ENCODE data around the gene FBXW2. TPM values are rescaled to one million over a fixed set of nuclear protein-coding genes. Genes with fewer than 3 reads are reported as not detected.
A peak's percentile ranks its signal among the peaks of the same experiment; 100 is the strongest.
"Not testable (repeated sequence)": the region's sequence is repeated elsewhere in the genome, so short reads cannot be mapped to it uniquely, and the experiment has no call there.

Gene FBXW2, protein sequence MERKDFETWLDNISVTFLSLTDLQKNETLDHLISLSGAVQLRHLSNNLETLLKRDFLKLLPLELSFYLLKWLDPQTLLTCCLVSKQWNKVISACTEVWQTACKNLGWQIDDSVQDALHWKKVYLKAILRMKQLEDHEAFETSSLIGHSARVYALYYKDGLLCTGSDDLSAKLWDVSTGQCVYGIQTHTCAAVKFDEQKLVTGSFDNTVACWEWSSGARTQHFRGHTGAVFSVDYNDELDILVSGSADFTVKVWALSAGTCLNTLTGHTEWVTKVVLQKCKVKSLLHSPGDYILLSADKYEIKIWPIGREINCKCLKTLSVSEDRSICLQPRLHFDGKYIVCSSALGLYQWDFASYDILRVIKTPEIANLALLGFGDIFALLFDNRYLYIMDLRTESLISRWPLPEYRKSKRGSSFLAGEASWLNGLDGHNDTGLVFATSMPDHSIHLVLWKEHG
- total RNA-seq (2014; rRNA removed; shearing (Covaris generic)) = 11.5 and 23.1 TPM in 2 replicates

DNA sequence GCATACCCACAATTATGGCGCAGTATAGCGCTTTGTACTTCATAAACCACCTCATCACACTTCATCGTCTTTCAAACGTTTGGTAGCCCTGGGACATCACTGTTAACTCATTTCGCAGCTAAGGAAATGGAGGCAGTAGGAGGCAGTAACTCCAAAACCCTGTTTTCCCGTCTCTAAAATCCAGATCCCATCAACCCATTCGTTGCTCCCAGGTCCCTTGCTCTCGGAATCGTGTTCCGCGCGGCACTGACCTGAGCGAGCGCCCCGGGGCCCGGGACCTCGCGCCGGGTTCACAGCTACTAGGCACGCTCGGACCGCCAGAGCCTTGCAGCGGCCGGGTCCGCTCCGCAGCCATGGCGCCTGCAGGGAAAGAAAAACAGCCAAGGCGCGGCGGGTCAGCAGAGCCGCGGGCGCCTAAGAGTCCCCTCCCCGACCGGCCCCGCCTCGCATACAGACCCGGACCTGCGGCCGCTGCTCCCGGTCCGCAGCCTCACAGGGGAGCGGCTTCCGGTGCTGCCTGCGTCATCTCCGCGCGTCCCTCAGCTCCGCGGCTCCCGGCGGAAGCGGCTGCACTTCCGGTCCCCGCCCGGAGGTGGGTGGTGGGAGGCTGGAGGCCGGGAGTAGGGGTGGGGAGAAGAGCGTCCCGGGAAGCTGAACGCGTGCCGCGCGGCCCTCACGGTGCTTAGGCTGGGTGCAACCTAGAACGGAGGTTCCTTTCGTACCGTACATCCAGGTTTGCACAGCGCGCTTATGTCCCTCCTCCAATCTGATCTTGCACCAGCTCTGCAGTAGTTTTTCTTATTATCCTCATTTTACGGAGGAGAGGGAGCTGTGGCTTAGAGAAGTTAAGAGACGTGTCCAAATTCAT is at the start of gene FBXW2:
TSS of gene FBXW2 (minus strand) at position 519 of the 868 bp plus-strand sequence. CDS start 5,158 bp downstream, outside the sequence.
- DNase-seq (ENCODE audit: low read depth) = peak; percentile 87

DNA sequence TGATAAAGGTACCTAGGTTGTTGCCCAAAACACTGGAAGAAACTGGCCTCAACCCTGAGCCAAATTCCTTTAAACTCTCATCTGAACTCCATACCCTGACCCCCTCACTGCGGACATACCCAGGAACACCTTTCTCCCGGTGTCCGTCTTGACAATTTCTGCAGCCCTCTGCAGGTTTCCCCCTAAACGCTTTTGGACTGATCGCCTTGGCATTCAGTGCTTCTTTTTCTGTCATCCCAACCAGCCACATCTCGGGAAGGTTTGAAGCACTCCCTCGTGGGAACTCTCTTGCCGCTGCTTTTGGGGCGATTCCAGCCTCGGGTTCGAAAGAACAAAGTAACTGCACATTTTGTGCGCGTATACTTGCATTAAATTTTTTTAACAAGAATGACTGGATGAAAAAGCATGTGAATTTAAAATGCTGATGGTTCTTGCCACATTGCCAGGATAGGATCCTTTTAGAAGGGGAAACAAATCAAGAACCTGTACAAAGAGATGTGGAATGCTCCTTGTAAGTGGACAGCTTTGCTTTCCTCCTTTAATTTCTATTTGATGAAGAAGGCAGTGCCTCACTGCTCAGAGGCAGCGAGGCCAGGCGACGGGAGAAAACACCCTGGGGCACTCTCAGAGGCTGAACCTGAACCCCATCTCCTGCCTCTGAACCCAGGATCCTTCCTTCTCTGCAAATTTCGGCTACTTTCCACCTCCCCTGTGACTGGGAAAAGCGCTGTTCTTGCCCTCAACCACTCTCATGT is 48.9 kb upstream of the FBXW2 start:
- DNase-seq (ENCODE audit: low read depth) = peak; percentile 24

DNA sequence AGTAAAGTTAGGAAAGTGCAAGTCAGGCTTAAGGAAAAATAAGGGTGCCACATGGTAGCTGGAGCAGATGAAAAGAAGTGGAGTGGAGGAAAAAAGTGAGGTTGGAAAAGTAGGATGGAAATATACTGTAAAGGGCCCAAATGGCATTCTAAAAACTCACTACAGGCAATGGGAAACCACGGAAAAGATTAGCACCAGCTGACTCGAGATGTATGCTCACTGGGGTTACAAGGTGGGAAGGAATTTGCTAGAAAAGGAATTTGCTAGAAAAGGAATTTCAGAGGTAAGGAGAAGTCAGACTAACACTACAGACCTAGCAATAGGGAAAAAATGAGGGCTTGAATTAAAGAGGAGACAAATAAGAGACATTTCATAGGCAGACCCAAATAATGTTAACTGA is 45.9 kb upstream of the FBXW2 start:
- no peak for DNase-seq (ENCODE audit: low read depth)

DNA sequence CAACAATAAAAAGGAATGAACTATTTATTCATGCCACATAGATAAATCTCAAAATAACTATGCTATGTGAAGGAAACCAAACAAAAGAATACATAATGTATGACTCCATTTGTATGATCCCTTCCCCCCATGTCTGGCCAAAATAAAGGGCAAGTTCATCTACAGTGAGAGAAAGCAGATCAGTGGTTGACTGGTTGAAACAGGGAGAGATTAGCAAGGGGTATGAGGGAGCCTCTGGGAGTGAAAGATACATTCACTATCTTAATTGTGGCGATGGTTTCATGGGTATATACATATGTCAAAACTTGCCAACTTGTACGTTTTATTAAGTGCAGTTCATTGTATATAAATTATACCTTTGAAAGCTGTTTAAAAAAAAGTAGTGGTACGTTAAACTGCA is 44.7 kb upstream of the FBXW2 start:
- no peak for DNase-seq (ENCODE audit: low read depth)

DNA sequence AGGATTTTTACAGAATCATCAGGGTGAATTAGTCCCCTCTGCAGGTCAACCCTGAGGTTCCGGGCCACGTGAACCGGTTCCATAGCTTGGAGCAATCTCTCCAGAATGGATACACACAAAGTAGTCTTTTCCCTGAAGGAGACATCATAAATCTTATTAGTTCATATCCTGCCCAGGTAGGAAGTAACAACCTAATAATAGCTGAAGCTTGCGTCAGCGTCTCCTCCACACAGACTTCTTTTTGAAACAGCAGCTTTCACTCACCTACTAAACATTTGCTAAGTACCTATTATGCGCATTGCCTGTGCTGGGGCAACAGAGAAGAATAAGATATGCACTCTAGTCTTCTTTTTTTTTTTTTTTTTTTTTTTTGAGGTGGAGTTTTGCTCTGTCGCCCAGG is 40.1 kb upstream of the FBXW2 start:
- no peak for DNase-seq (ENCODE audit: low read depth)

DNA sequence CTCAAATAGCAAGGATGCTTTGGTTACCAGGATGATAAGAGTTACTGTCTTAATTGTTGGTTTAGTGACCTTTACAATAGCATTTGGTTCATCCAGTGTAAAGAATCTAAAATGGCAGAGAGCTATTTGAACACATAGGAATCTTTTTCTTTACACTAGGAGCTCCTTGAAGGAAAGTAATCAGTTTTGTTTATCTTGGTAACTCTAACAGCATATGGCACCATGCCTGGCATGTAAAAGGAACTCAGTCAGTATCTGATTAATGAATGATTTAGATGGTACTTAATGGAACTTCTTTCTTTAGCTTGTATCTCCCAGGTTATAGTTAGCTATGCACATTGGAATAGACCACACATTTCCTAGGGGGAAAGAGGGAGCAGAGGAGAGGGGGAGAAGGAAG is 39.6 kb upstream of the FBXW2 start:
- DNase-seq (ENCODE audit: low read depth) = no peak

DNA sequence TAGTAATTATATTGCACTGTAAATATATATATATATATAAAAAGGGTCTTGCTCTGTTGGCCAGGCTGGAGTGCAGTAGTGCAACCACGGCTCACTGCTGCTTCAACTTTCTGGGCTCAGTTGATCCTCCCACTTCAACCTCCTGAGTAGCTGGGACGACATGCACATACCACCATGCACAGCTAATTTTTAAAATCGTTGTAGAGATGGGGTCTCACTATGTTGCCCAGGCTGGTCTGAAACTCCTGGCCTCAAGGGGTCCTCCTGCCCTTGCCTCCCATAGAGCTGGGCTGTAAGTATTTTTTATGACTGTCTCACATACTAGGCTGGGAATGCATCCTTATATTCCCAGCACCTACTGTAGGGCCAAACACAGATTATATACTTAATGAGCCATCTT is 37.6 kb upstream of the FBXW2 start:
- DNase-seq (ENCODE audit: low read depth) = no peak

DNA sequence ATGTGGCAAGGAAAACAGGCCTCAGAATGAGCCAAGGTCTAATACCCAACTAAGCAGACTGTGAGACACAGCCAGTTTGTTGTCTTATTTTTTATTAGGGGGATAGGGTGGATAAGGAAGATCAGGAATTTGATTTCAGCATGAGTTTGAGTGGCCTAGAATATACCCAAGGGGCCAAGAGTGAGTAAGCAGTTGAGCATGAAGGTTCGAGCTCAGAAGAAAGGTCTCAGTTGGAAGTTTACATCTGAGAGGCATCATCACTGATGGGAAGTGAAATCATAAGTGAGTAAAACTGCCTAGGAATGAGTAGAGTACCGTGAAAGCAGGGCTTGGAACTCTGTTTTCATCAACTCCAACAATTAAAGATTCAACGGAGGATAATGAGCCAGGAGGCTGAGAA is 36.9 kb upstream of the FBXW2 start:
- no peak for DNase-seq (ENCODE audit: low read depth)

DNA sequence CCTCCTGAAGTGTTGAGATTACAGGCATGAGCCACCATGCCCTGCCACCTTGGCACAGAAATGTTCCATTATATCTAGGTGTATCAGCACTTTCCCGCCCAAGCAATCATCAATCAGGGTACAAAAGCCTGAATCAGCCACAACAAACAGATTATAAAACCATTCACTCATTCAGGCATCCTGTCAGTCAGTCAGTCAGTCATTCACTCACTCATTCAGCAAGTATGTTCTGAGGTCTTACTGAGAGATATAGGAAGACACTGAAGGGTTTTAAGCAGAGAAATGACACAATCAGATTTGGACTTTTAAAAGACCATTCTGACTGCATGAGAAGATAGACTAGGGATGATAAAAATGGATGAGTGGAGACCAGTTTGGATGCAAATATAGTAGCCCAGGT is 36.4 kb upstream of the FBXW2 start:
- DNase-seq (ENCODE audit: low read depth) = no peak

DNA sequence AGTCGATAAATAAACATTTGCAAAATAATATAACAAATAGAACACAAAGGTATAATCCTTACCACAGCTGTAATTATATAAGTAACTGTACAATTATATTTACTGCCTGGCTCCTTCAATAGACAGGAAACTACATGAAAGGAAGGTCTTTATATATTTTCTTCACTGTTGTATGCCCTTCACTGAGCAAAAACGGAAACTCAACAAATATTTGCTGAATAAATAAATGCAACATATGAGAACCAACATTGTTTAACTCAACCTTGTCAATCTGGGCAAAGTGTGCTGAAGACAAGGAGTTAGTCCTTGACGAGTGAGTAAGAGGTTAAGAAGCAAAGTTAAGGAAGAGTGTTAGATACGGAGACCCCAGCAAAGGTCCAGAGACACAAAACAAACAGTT is 26.9 kb upstream of the FBXW2 start:
- DNase-seq (ENCODE audit: low read depth) = no peak

DNA sequence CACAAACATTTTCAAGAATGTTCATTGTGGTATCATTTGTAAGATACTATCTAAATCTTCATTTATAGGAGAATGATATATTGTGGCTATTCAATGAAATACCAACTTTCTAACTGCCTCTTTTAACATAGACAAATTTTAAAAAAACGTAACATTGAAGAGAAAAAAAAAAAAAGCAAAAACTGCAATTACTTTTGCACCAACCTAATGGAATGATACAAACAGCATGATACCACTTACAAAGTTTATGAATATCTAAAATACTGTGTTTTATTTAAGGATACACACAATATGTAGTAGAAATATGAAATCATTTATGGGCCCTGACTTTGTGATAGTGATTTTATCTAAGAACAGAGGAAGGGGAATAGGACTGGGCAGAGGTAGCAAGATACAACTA is 25.4 kb upstream of the FBXW2 start:
- no peak for DNase-seq (ENCODE audit: low read depth)

DNA sequence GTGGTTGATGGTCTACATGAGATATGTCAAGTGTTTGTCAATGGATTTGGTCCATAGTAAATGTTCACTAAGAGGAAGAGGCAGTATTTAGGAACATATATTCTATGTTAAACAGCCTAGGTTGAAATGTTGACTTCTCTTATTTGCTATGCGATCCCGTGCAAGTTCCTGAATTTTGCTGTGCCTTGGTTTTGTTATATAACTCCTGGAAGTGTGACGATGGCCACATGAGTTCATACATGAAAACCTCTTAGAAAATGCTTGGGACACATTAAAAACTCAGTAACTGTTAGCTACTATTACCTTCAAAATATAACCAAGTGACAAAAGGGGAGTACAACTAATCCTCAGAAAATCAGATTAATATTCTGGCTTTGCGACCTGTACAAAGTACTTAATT is 21.9 kb upstream of the FBXW2 start:
- no peak for DNase-seq (ENCODE audit: low read depth)

DNA sequence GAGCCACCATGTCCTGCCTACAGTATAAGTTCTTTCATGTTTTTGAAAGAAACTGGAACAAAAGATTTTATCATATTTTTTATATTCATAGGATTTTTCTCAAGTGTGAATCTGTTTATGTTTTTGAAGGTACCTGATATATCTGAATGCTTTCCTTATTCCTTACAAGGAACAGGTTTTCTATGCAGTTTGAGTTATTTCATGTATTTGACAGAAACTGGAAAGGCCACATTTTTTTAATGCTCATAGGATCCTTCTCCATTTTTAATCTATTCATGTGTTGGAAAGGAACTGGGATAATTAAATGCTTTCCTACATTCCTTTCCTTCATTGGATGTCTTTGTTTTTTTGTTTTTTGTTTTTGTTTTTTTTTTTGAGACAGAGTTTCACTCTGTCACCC is 15.7 kb upstream of the FBXW2 start:
- DNase-seq (ENCODE audit: low read depth) = no peak

DNA sequence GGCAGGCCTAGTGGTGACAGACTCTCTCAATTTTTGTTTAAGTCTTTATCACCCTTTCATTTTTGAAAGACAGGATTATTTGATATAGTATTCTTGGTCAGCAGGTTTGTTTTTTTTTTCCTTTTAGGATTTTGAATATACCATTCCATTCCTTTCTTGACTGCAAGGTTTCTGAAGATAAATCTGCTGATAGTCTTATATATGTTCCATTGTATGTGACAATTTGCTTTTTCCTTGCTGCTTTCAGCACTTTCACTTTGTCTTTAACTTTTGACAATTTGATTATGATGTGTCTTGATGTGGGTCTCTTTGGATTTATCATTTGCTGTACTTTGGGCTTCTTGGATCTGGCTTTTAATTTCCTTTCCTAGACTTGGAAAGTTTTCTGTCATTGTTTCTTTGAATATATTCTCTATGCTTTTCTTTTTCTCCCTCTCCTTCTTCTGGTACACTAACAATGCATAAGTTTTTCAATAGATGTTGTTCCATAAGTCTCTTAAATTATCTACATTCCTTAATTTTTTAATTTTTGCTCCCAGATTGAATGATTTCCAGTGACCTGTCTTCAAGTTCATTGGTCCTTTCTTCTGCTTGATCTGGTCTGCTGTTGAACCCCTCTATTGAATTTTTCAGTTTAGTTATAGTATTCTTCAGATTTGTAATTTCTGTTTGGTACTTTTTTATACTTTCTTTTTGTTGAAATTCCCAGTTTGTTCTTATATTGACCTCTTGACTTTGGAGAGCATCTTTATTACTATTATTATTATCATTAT is 14.6 kb upstream of the FBXW2 start:
- no peak for DNase-seq (ENCODE audit: low read depth)

DNA sequence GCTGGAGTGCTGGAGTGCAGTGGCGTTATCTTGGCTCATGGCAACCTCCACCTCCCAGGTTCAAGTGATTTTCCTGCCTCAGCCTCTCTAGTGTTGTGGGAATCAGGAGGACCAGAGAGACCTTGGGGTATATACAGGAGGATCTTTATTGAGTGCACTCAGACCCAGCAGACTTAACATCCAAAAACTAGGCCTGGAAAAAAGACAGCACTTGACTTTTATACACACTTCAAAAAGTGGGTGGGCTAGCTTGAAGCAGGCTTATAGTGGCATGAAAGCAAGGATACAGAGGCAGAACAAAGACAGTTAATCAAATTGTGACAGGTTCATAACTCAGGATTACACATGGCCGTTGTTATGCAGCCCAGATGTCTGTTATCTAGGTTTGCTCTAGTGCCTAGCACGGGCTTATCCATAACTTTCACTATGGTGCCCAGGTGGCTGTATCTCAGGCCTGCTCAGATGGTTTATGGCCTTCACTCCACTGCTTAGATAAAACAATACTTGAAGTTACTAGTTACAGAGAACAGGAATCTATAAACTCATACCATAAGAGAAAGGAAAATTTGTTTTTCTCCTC is 11.7 kb upstream of the FBXW2 start:
- DNase-seq (ENCODE audit: low read depth) = not testable (repeated sequence)

DNA sequence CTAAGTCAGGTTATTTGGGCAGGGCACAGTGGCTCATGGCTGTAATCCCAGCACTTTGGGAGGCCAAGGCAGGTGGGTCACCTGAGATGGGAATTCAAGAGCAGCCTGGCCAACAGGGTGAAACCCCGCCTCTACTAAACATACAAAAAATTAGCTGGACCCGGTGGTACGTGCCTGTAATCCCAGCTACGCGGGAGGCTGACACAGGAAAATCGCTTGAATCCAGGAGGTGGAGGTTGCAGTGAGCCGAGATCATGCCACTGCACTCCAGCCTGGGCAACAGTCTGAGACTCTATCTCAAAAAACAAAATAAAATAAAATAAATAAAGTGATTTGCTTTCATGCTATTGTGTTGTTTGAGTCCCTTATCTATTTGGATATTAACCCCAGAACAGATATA is 8.2 kb upstream of the FBXW2 start:
- DNase-seq (ENCODE audit: low read depth) = no peak

DNA sequence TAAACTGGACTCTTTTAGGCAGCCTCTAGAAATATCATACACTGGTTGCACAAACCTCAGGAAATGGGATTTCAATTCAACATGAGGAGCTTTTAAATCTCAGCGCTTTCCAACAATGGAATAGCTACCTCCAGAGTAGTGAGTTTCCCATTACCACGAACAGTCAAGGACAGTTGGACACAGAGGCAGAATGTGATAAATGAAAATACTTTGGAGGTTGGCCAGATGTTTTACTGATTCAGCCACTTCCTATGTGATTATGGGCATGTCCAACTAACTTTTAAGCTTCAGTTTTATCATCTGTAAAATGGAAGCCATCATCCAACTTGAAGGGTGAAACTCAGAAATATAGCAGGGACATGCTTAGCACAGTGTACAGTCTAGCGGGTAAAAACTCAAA is 2.1 kb downstream of the FBXW2 start:
- peak; percentile 3 for DNase-seq (ENCODE audit: low read depth)

DNA sequence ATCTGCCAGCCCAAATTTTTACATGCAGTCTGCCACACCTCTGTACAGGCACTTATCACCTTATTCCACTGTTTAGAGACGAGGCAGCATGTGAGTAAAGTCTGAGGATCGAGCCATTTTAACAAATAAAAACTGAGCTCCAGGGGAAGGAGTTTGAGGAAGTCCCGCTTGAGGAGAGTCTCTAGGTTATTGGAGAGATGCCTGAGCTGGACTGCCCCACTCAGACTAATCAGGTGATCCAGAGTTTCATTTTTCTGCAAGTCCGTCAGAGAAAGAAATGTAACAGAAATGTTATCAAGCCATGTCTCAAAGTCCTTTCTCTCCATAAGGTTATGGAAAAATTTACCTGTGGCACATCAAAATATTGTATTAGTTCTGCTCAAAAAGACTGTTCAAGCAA is 5.3 kb downstream of the FBXW2 start:
- no peak for DNase-seq (ENCODE audit: low read depth)

DNA sequence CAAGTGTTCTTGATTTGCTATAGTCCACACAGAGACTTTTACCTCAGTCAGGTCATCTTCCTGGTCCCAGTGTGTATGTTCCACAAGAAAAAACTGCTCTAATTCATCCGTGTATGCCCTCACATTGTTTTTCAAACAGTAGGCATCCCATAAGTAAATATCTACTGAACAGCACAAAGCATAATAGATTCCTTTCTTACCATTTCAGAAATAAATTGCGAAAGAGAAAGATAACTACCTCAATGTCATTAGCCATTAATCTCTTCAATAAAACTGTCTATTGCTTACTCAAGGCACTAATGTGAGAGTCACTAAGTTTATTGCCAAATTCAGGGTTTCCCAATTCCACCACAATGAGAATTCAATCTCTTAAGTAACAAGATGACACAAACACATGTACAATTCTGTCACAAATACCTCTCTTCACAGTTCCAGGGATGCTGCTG is 9.6 kb downstream of the FBXW2 start:
- DNase-seq (ENCODE audit: low read depth) = no peak

DNA sequence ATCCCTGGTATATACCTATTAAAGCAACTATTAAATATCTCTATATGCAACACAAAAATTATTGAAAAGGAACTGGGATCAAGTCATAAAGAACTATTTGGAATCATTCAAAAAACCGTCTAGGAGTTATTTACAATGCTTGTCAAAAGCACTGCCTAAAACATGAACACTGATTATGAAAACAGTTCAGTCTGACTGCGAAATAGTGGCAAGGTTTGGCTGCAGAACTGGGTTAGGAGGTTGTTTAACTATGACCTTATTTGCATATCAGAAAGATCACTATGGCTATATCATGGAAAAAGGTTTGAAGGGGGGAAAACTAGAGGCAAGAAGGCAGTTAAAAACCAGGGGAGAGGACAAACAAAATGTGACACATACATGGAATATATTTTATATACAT is 12.0 kb downstream of the FBXW2 start:
- no peak for DNase-seq (ENCODE audit: low read depth)

DNA sequence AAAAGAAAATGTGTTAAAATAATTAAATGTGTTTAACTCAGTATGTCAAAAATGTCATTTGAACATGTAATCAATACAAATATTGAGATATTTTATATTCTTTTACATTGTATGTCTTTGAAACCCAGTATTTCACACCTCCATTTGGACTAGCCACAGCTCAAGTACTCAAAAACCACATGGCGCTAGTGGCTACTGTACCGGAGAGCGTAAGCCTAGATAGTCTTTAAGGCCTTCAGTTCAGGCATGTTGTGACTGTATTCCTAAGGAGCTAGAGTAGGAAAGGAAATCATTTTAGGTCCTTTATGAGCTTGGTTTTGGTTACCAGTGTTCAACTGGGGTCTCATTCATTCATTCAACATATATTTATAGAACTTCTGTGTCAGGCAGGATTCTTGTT is 12.8 kb downstream of the FBXW2 start:
- no peak for DNase-seq (ENCODE audit: low read depth)
